ENCODE data around the gene STRN.
"Not testable (repeated sequence)": the region's sequence is repeated elsewhere in the genome, so short reads cannot be mapped to it uniquely, and the experiment has no call there.

Gene STRN, protein sequence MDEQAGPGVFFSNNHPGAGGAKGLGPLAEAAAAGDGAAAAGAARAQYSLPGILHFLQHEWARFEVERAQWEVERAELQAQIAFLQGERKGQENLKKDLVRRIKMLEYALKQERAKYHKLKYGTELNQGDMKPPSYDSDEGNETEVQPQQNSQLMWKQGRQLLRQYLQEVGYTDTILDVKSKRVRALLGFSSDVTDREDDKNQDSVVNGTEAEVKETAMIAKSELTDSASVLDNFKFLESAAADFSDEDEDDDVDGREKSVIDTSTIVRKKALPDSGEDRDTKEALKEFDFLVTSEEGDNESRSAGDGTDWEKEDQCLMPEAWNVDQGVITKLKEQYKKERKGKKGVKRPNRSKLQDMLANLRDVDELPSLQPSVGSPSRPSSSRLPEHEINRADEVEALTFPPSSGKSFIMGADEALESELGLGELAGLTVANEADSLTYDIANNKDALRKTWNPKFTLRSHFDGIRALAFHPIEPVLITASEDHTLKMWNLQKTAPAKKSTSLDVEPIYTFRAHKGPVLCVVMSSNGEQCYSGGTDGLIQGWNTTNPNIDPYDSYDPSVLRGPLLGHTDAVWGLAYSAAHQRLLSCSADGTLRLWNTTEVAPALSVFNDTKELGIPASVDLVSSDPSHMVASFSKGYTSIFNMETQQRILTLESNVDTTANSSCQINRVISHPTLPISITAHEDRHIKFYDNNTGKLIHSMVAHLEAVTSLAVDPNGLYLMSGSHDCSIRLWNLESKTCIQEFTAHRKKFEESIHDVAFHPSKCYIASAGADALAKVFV

DNA sequence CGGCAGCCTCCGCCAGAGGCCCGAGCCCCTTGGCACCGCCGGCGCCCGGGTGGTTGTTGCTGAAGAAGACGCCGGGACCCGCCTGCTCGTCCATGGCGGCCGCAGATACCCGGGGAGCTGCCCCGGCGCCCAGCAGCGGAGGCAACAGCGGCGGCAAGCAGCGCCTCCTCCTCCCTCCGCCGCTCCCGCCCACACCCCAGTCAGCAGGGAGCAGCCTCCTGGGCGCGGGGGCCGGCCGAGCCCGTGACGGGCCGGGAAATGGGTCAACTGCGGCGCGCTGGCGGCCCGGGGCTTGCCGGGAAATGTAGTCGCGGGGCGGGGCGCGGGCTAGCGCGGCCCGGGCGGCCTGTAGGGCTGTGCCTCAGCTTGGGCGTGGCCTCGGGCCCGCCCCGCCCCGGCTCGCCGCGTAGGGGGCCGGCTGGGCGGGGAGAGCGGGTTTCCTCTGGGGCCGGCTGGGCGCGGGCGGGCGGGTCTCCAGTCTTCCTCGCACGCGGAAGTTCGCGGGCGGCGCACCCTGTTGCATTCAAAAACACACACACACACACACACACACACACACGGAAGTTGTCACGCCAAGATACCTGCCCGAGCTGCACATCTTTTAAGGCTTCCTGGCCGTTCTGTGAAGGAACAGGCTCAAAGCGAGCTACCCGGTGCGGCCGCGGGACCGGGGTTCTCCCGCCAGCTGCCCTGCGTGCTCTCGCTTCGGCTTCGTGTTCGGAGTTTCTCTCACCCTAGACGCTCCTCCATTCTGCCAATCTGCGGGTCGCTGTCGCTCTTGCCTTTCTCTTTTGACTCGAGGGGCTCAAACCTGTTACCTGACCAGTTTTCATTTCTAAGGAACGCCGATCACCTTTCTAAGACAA is at the start of gene STRN:
Gene STRN, minus strand, starts transcription at position 167 of the 866 bp plus-strand sequence. Its CDS starts 73 bp downstream, at position 94.
- TF ChIP-seq LEF1 (IDR thresholded peaks at IDR 0.05; ENCODE audit: borderline replicate concordance) = peak; percentile 63; the same call in 1 of the 2 replicates
- no peak for TF ChIP-seq ELF4 (IDR thresholded peaks at IDR 0.05)
- TF ChIP-seq SP1 (IDR thresholded peaks at IDR 0.05) = no peak
- peak; percentile 92 for TF ChIP-seq L3MBTL2 (conservative IDR thresholded peaks at IDR 0.05)
- ChIA-PET POLR2A (interaction anchor here (0.8 to 1.8 kb wide), 4 partner anchors 15 to 113 kb away, joined by 3 to 6 read pairs (median 3); no protein-coding TSS in a partner anchor), CTCF (interaction anchor here (0.6 kb wide), 1 partner anchor 9 kb away, joined by 3 read pairs; no protein-coding TSS in a partner anchor)
- peak; percentile 96 for DNase-seq (ENCODE audit: extremely low spot score)

DNA sequence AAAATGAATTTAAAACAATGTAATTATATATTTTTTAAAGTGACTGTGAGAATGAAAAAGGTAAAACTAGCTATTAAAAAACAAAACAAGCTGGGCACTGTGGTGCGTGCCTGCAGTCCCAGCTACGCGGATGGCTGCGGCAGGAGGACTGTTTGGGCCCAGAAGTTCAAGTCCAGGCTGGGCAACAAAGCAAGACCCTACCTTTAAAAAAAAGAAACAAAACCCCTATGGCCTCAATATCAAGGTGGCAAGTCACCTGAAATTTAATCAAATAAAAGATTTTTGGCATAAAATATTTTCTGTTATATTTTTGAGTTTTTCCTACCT is 46.9 kb upstream of the STRN start:
- TF ChIP-seq, protein P1, sequence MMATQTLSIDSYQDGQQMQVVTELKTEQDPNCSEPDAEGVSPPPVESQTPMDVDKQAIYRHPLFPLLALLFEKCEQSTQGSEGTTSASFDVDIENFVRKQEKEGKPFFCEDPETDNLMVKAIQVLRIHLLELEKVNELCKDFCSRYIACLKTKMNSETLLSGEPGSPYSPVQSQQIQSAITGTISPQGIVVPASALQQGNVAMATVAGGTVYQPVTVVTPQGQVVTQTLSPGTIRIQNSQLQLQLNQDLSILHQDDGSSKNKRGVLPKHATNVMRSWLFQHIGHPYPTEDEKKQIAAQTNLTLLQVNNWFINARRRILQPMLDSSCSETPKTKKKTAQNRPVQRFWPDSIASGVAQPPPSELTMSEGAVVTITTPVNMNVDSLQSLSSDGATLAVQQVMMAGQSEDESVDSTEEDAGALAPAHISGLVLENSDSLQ (IDR thresholded peaks at IDR 0.05) = no peak
- no peak for TF ChIP-seq NFRKB (IDR thresholded peaks at IDR 0.05)
- TF ChIP-seq BHLHE40 (IDR thresholded peaks at IDR 0.05; ENCODE audit: borderline replicate concordance) = no peak
- TF ChIP-seq TARDBP (IDR thresholded peaks at IDR 0.05) = no peak
- no peak for TF ChIP-seq SP1 (IDR thresholded peaks at IDR 0.05)
- ChIA-PET CTCF (no interaction called here), POLR2A (no interaction called here)
- DNase-seq (ENCODE audit: extremely low spot score) = no peak

DNA sequence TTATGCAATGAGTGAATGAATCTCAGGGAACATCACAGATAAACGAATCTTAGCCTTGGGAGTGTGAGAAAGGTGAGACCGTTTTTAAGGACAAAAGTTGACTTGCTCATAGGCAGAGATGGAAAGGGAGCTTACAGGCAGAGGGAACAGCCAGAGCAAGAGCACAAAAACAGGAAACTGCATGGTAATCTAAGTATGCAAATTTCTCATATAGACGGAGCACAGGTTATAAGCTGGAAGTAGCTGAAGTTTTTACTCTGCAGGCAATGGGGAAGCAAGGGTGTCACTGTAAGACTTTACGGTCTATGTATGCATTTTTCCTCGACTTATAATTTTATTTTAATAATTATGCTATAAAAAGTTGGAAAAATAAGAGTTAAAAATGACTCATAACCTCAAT is 44.8 kb upstream of the STRN start:
- CTCF ChIA-PET = interaction anchor here (0.6 kb wide), 1 partner anchor 67 kb away, joined by 3 read pairs; no protein-coding TSS in a partner anchor
- POLR2A ChIA-PET = no interaction called here
- DNase-seq (ENCODE audit: extremely low spot score) = no peak
- TF ChIP-seq LEF1 (IDR thresholded peaks at IDR 0.05; ENCODE audit: borderline replicate concordance) (no peak), ELF4 (IDR thresholded peaks at IDR 0.05) (no peak), FOXA1 (IDR thresholded peaks at IDR 0.05) (no peak), NFRKB (IDR thresholded peaks at IDR 0.05) (no peak)

GRCh38 chr2:37005118-37005868 is 39.0 kb upstream of the STRN start:
- no peak for TF ChIP-seq LEF1 (IDR thresholded peaks at IDR 0.05; ENCODE audit: borderline replicate concordance)
- no peak for TF ChIP-seq NFRKB (IDR thresholded peaks at IDR 0.05)
- no peak for TF ChIP-seq L3MBTL2 (conservative IDR thresholded peaks at IDR 0.05)
- ChIA-PET POLR2A (no interaction called here), CTCF (no interaction called here)
- DNase-seq (ENCODE audit: extremely low spot score) = peak; percentile 18

- CTCF ChIA-PET = no interaction called here
- TF ChIP-seq FOXK2 (IDR thresholded peaks at IDR 0.05) (no peak), BHLHE40 (IDR thresholded peaks at IDR 0.05; ENCODE audit: borderline replicate concordance) (no peak), FOXA1 (IDR thresholded peaks at IDR 0.05) (no peak), ELF4 (IDR thresholded peaks at IDR 0.05) (no peak), FOXM1 (IDR thresholded peaks at IDR 0.05; ENCODE audit: borderline replicate concordance) (no peak), NFRKB (IDR thresholded peaks at IDR 0.05) (no peak), HDGF (IDR thresholded peaks at IDR 0.05; ENCODE audit: borderline replicate concordance) (no peak), TARDBP (IDR thresholded peaks at IDR 0.05) (no peak), ARNT (IDR thresholded peaks at IDR 0.05) (no peak), L3MBTL2 (conservative IDR thresholded peaks at IDR 0.05) (no peak), CTBP1 (IDR thresholded peaks at IDR 0.05; ENCODE audit: borderline replicate concordance) (no peak), SUZ12 (IDR thresholded peaks at IDR 0.05) (no peak), ZNF384 (IDR thresholded peaks at IDR 0.05) (no peak), LEF1 (IDR thresholded peaks at IDR 0.05; ENCODE audit: borderline replicate concordance) (no peak)
- TF ChIP-seq, protein P1 (IDR thresholded peaks at IDR 0.05) = no peak
- POLR2A ChIA-PET = no interaction called here
- no peak for DNase-seq (ENCODE audit: extremely low spot score)
Measured at GRCh38 chr2:37000988-37001556, 34.7 kb upstream of the STRN start.

DNA sequence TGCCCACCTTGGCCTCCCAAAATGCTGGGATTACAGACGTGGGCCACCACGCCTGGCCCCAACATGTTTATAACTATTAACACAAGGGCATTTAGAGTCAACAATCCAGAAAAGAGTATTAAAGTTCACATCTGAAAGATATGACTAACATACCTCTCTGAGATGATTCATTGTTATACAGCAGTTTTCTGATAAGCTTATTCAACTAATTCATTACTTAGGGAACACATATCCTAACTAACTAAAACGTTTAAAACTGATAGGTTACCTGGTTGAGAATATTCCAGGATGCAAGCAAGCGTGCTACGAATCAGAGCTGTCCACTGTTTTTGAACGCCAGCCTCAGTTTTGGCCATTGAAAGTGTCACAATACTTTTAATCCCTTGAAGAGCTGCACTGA is 34.0 kb upstream of the STRN start:
- POLR2A ChIA-PET = no interaction called here
- no peak for TF ChIP-seq HDGF (IDR thresholded peaks at IDR 0.05; ENCODE audit: borderline replicate concordance)
- TF ChIP-seq BHLHE40 (IDR thresholded peaks at IDR 0.05; ENCODE audit: borderline replicate concordance) = no peak
- CTCF ChIA-PET = no interaction called here
- no peak for DNase-seq (ENCODE audit: extremely low spot score)

DNA sequence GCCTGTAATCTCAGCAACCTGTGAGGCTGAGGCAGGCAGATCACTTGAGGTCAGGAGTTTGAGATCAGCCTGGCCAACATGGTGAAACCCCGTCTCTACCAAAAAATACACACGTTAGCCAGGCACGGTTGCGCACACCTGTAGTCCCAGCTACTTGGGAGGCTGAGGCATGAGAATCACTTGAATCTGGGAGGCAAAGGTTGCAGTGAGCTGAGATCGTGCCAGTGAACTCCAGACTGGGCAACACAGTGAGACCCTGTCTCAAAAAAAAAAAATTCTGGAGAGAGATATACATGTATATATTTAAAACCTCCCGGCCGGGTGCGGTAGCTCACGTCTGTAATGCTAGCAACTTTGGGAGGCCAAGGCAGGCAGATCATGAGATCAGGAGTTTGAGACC is 33.1 kb upstream of the STRN start:
- DNase-seq (ENCODE audit: extremely low spot score); POLR2A ChIA-PET: not testable (repeated sequence)
- CTCF ChIA-PET = interaction anchor here (0.6 kb wide), 1 partner anchor 131 kb away, joined by 3 read pairs; no protein-coding TSS in a partner anchor
